Sigmoid colon (tissue), 7 donors: ENCODE measurements around the gene DOCK9. TPM values are rescaled to one million over a fixed set of nuclear protein-coding genes. Genes with fewer than 3 reads are reported as not detected.

Source experiments
- DNase-seq: peaks from one replicate; pipeline ENCODE4 v3.0.0-alpha.2; 2019
- H3K27ac ChIP-seq, 4 donors: fragments of 200-600 bp; sonication (generic); one replicate each; pipeline ENCODE4 v1.5.1; 2016 to 2019; ENCODE audit warnings: mild to moderate bottlenecking in 1 of 4
- H3K27me3 ChIP-seq, 3 donors: fragments of 200-600 bp; sonication (generic); one replicate each; pipeline ENCODE4 v1.5.1; 2019; ENCODE audit warnings: mild to moderate bottlenecking in 1 of 3
- H3K36me3 ChIP-seq, 4 donors: fragments of 200-600 bp; sonication (generic); one replicate each; pipeline ENCODE4 v1.5.1; 2016 to 2019
- H3K4me1 ChIP-seq, 4 donors: fragments of 200-600 bp; sonication (generic); one replicate each; pipeline ENCODE4 v1.5.1; 2017 to 2019
- H3K4me3 ChIP-seq, 4 donors: fragments of 200-600 bp; sonication (generic); one replicate each; pipeline ENCODE4 v1.5.1; 2017 to 2019; ENCODE audit warnings: mild to moderate bottlenecking in 2 of 4, moderate library complexity in 1 of 4
- H3K9me3 ChIP-seq, 4 donors: fragments of 200-600 bp in 3 of 4; sonication (generic) in 3 of 4; one replicate each; pipeline versions ENCODE4 v1.5.1 to v1.6.1; 2013 to 2019
- CTCF ChIP-seq, 4 experiments: fragments of 450-650 bp in 3 of 4; fragments of 200-600 bp in 1 of 4; IDR thresholded peaks; one replicate each; pipeline ENCODE4 v1.5.1; 2016 to 2019; ENCODE audit warnings: antibody characterized with exemption in 4 of 4, mild to moderate bottlenecking in 3 of 4, moderate library complexity in 2 of 4
- EP300 ChIP-seq, 4 donors: sonication (generic); formaldehyde crosslinking; IDR thresholded peaks; one replicate each; pipeline ENCODE4 v1.6.1; 2017; ENCODE audit warnings: antibody characterized with exemption in 4 of 4
- POLR2A ChIP-seq, 2 donors: fragments of 450-650 bp; IDR thresholded peaks; one replicate each; pipeline ENCODE4 v1.6.1; 2016; ENCODE audit warnings: antibody characterized with exemption in 2 of 2, mild to moderate bottlenecking in 2 of 2, moderate library complexity in 2 of 2
- POLR2AphosphoS5 ChIP-seq, 4 donors: sonication (generic); formaldehyde crosslinking; IDR thresholded peaks; one replicate each; pipeline ENCODE4 v1.6.1; 2017; ENCODE audit warnings: antibody characterized with exemption in 4 of 4
- WGBS, 2 donors: extraction: QIAGEN DNeasy Blood & Tissue Kit; methylation state at CpG; one replicate each; pipeline ENCODE4 v1.1.7; 2013; 5-methylcytosine and 5-hydroxymethylcytosine counted together
- intact Hi-C: fragments of 100-400 bp; cut with DNase I; formaldehyde crosslinking; loops from one replicate; pipeline ENCODE4 v1.15.1; 2023
- polyA plus RNA-seq, 3 donors: library from polyadenylated mRNA; stranded (reverse); fragments of 200-250 nt; gene quantifications; one replicate each; pipeline ENCODE4 v1.2.3, GENCODE V29; 2013
- total RNA-seq, 4 donors: library from RNA; depleted of rRNA; stranded (reverse); fragments of >200 nt; gene quantifications; one replicate each; pipeline ENCODE4 v1.1.0, GENCODE V29; 2016
- donor health status: healthy with polysubstance abuse.
- donor health status: Bipolar disorder and iron deficiency.
- donor health status: healthy.

DOCK9 gene
- total and polyA plus RNA-seq, 7 donors = 10.8 to 126 (median 60.4) TPM

- no peak overlapping the region for H3K4me3 ChIP-seq
- no peak overlapping the region for H3K27ac ChIP-seq
- H3K4me1 ChIP-seq = no peaks in the 10 kb centered on the region
- intact Hi-C loops = no loop called here
- H3K36me3 ChIP-seq = no peaks in the 10 kb centered on the region
- no peaks in the 10 kb centered on the region for H3K9me3 ChIP-seq
- WGBS, 2 donors = 90 to 93% methylated on average over 10 of the region's 10 CpGs
- no peaks in the 10 kb centered on the region for H3K27me3 ChIP-seq
- TF ChIP-seq EP300 (IDR thresholded peaks at IDR 0.05) (no peak), CTCF (IDR thresholded peaks at IDR 0.05) (no peak), POLR2A (IDR thresholded peaks at IDR 0.05) (no peak), POLR2AphosphoS5 (IDR thresholded peaks at IDR 0.05) (no peak)
- DNase-seq = no peak
Observed at GRCh38 chr13:98785405-98785804, 192.5 kb downstream of the DOCK9 start.

GRCh38 chr13:98784666-98785065 is 193.2 kb downstream of the DOCK9 start:
- H3K4me1 ChIP-seq = no peaks in the 10 kb centered on the region
- H3K27me3 ChIP-seq = no peaks in the 10 kb centered on the region
- DNase-seq = no peak
- H3K36me3 ChIP-seq = no peaks in the 10 kb centered on the region
- 53 to 80% methylated on average over 8 of the region's 8 CpGs for WGBS, 2 donors
- TF ChIP-seq POLR2A (IDR thresholded peaks at IDR 0.05) (no peak), POLR2AphosphoS5 (IDR thresholded peaks at IDR 0.05) (no peak), CTCF (IDR thresholded peaks at IDR 0.05) (no peak), EP300 (IDR thresholded peaks at IDR 0.05) (no peak)
- intact Hi-C loops = no loop called here
- H3K4me3 ChIP-seq = no peak overlapping the region
- no peaks in the 10 kb centered on the region for H3K9me3 ChIP-seq
- no peak overlapping the region for H3K27ac ChIP-seq

GRCh38 chr13:98783856-98784478 is 193.9 kb downstream of the DOCK9 start:
- H3K9me3 ChIP-seq = no peaks in the 10 kb centered on the region
- no peak overlapping the region for H3K4me3 ChIP-seq
- H3K27me3 ChIP-seq = no peaks in the 10 kb centered on the region
- DNase-seq = no peak
- no peaks in the 10 kb centered on the region for H3K4me1 ChIP-seq
- H3K36me3 ChIP-seq = no peaks in the 10 kb centered on the region
- TF ChIP-seq EP300 (IDR thresholded peaks at IDR 0.05) = no peak
- TF ChIP-seq CTCF (IDR thresholded peaks at IDR 0.05) = no peak
- TF ChIP-seq POLR2AphosphoS5 (IDR thresholded peaks at IDR 0.05) = no peak
- TF ChIP-seq POLR2A (IDR thresholded peaks at IDR 0.05) = no peak
- intact Hi-C loops = no loop called here
- H3K27ac ChIP-seq = no peak overlapping the region
- 92% methylated on average over 12 of the region's 12 CpGs for WGBS, 2 donors

GRCh38 chr13:98782654-98783053 is 195.2 kb downstream of the DOCK9 start:
- Histone ChIP-seq H3K36me3 (no peaks in the 10 kb centered on the region), H3K4me1 (no peaks in the 10 kb centered on the region), H3K27me3 (no peaks in the 10 kb centered on the region), H3K4me3 (no peak overlapping the region), H3K9me3 (no peaks in the 10 kb centered on the region), H3K27ac (no peak overlapping the region)
- WGBS, 2 donors = 65 to 70% methylated on average over 5 of the region's 5 CpGs
- intact Hi-C loops = no loop called here
- no peak for DNase-seq
- TF ChIP-seq POLR2A (IDR thresholded peaks at IDR 0.05) = no peak
- TF ChIP-seq POLR2AphosphoS5 (IDR thresholded peaks at IDR 0.05) = no peak
- TF ChIP-seq EP300 (IDR thresholded peaks at IDR 0.05) = no peak
- no peak for TF ChIP-seq CTCF (IDR thresholded peaks at IDR 0.05)

- intact Hi-C loops = no loop called here
- Histone ChIP-seq H3K9me3 (no peaks in the 10 kb centered on the region), H3K36me3 (no peaks in the 10 kb centered on the region), H3K27ac (no peak overlapping the region), H3K4me3 (no peak overlapping the region), H3K4me1 (no peaks in the 10 kb centered on the region), H3K27me3 (no peaks in the 10 kb centered on the region)
- 84 to 87% methylated on average over 7 of the region's 7 CpGs for WGBS, 2 donors
- DNase-seq = no peak
- no peak for TF ChIP-seq POLR2A (IDR thresholded peaks at IDR 0.05)
- TF ChIP-seq POLR2AphosphoS5 (IDR thresholded peaks at IDR 0.05) = no peak
- no peak for TF ChIP-seq EP300 (IDR thresholded peaks at IDR 0.05)
- no peak for TF ChIP-seq CTCF (IDR thresholded peaks at IDR 0.05)
Observed at GRCh38 chr13:98781905-98782304, 196.0 kb downstream of the DOCK9 start.
